Activated T-helper 1 cell treated with anti-CD3 and anti-CD28 coated beads, Interleukin-12 subunit alpha, Interleukin-12 subunit beta, Interleukin-2, Interleukin-4 antibody, amounts not matched to agents 30 ng/mL and 10 ng/mL and 1 ng/mL, durations not matched to agents 14 hours and 24 hours and 36 hours (primary cell): ENCODE measurements around the gene CEL. TPM values are rescaled to one million over a fixed set of nuclear protein-coding genes. Genes with fewer than 3 reads are reported as not detected.

Experiments used
- DNase-seq: peaks from one replicate; pipeline ENCODE4 v3.0.0; 2021; ENCODE audit warnings: low spot score
- H3K27ac Mint-ChIP-seq: one replicate; pipeline ENCODE4 v1.8.0; 2021; ENCODE audit warnings: mild to moderate bottlenecking, mixed read lengths
- H3K27me3 Mint-ChIP-seq: one replicate; pipeline ENCODE4 v1.8.0; 2022; ENCODE audit warnings: mild to moderate bottlenecking, moderate library complexity, mixed read lengths; ENCODE audit not compliant: insufficient read depth
- H3K36me3 Mint-ChIP-seq: one replicate; pipeline ENCODE4 v1.8.0; 2021; ENCODE audit warnings: low read depth, mixed read lengths
- H3K4me1 Mint-ChIP-seq: one replicate; pipeline ENCODE4 v1.8.0; 2021; ENCODE audit warnings: low read depth, mixed read lengths
- H3K4me3 Mint-ChIP-seq: one replicate; pipeline ENCODE4 v1.8.0; 2021; ENCODE audit warnings: mild to moderate bottlenecking, moderate library complexity, mixed read lengths
- H3K9me3 Mint-ChIP-seq: one replicate; pipeline ENCODE4 v1.8.0; 2021; ENCODE audit warnings: mixed read lengths
- intact Hi-C: fragments of 100-400 bp; cut with micrococcal nuclease; formaldehyde crosslinking; loops from one replicate; pipeline ENCODE4 v1.15.1; 2024
- total RNA-seq: library from RNA; stranded (reverse); gene quantifications from 2 replicates; pipeline ENCODE4 v1.2.3, GENCODE V29; 2022

The CEL gene
- total RNA-seq, 1 donor from 2014 or later = 2.0 TPM

DNA sequence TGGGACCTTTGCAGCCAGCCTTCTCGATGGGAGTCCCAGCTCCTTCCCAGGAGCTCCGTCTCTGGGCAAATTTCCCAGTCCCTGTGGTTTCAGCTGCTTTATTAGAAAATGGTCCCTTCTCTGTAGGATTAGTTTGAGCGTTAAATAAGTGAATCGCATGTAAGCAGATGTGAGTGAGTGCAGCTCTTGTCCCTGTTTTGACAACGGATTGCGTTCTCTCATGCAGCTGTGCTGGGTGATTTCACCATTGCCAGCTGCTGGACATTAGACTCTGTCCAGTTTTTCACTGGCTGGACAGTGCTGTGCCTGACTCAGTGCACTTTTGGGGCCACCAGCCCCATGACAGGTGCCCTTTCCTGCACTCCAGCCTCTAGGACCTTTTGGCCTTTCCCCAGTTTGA lies 11.6 kb upstream of the CEL start:
- H3K36me3 Mint-ChIP-seq = peaks cover 28% of the 10 kb centered on the region
- intact Hi-C loops = no loop called here
- no peaks in the 10 kb centered on the region for H3K27me3 Mint-ChIP-seq
- H3K27ac Mint-ChIP-seq = no peak overlapping the region
- DNase-seq = no peak
- H3K4me3 Mint-ChIP-seq = no peak overlapping the region
- no peaks in the 10 kb centered on the region for H3K9me3 Mint-ChIP-seq
- H3K4me1 Mint-ChIP-seq = no peaks in the 10 kb centered on the region

DNA sequence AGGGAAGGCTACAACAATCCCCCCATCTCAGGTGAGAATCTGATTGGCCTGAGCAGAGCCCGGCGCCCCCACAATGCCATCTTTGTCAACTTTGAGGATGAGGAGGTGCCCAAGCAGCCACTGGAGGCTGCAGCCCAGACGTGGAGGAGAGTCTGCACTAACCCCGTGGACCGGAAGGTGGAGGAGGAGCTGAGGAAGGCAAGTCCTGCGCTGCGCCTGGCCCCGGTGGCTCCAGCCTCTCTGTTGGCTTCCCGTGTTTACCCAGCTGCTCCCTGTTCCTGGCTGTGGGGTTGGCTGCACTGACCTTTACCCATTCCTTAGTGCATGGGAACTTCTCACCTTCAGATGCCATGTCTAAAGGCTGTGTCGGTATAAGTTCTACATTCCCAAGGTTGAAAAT lies 11.0 kb upstream of the CEL start:
- Mint-ChIP-seq H3K9me3 (no peaks in the 10 kb centered on the region), H3K4me3 (no peak overlapping the region), H3K27ac (no peak overlapping the region), H3K36me3 (peaks cover 26% of the 10 kb centered on the region), H3K4me1 (no peaks in the 10 kb centered on the region), H3K27me3 (no peaks in the 10 kb centered on the region)
- DNase-seq = no peak
- intact Hi-C loops = no loop called here

- Mint-ChIP-seq H3K36me3 (peaks cover 26% of the 10 kb centered on the region), H3K27me3 (no peaks in the 10 kb centered on the region), H3K4me3 (no peak overlapping the region), H3K9me3 (no peaks in the 10 kb centered on the region), H3K4me1 (peaks cover 5% of the 10 kb centered on the region), H3K27ac (no peak overlapping the region)
- intact Hi-C loops = no loop called here
- DNase-seq = no peak
Observed at GRCh38 chr9:133051281-133051900, 10.4 kb upstream of the CEL start.

GRCh38 chr9:133051966-133052539 lies 9.7 kb upstream of the CEL start:
- Mint-ChIP-seq H3K4me3 (no peak overlapping the region), H3K27me3 (no peaks in the 10 kb centered on the region), H3K4me1 (peaks cover 9% of the 10 kb centered on the region), H3K9me3 (no peaks in the 10 kb centered on the region), H3K36me3 (peaks cover 28% of the 10 kb centered on the region), H3K27ac (no peak overlapping the region)
- intact Hi-C loops = no loop called here
- DNase-seq = no peak

- H3K9me3 Mint-ChIP-seq = no peaks in the 10 kb centered on the region
- no peak for DNase-seq
- intact Hi-C loops = no loop called here
- H3K36me3 Mint-ChIP-seq = peaks cover 42% of the 10 kb centered on the region
- H3K4me3 Mint-ChIP-seq = no peak overlapping the region
- peaks cover 31% of the 10 kb centered on the region for H3K4me1 Mint-ChIP-seq
- H3K27ac Mint-ChIP-seq = no peak overlapping the region
- no peaks in the 10 kb centered on the region for H3K27me3 Mint-ChIP-seq
Observed at GRCh38 chr9:133054194-133054890, 7.4 kb upstream of the CEL start.

- H3K9me3 Mint-ChIP-seq = no peaks in the 10 kb centered on the region
- no peak overlapping the region for H3K27ac Mint-ChIP-seq
- H3K4me3 Mint-ChIP-seq = no peak overlapping the region
- no peak for DNase-seq
- peaks cover 39% of the 10 kb centered on the region for H3K36me3 Mint-ChIP-seq
- peaks cover 37% of the 10 kb centered on the region for H3K4me1 Mint-ChIP-seq
- H3K27me3 Mint-ChIP-seq = no peaks in the 10 kb centered on the region
- intact Hi-C loops = no loop called here
Observed at GRCh38 chr9:133054966-133055365, 6.8 kb upstream of the CEL start.

DNA sequence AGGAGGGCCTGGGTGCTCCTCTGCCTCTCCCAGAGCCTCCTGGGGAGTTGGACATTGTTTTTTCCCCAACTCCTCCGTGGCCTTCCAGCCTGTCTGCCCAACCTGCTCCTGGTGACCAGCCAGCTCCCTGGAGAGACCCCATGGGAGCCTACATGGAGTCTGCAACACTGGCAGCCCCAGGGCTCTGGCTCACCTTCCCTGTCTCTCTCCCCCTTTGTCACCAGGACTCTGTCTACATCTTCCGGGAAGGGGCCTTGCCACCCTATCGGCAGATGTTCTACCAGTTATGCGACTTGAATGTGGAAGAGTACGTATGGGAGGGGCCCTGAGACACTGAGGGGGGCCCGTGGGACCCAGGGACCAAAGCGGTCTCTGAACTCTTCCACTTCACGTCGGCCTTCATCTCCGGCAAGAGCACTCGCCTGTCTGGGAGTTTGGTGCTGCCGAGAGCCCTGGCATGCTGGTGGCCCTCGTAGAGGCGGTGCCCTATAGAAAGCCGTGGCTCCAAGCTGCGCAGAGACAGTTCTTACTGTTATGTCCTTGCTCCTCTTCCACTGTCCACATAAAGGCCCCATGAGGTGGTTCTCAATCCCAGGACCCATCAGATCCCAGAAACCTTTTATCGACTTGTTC lies 5.9 kb upstream of the CEL start:
- intact Hi-C loops = no loop called here
- H3K9me3 Mint-ChIP-seq = no peaks in the 10 kb centered on the region
- no peak for DNase-seq
- no peak overlapping the region for H3K4me3 Mint-ChIP-seq
- H3K36me3 Mint-ChIP-seq = peaks cover 38% of the 10 kb centered on the region
- peak overlapping the region; percentile 34 for H3K27ac Mint-ChIP-seq
- H3K4me1 Mint-ChIP-seq = peaks cover 44% of the 10 kb centered on the region
- H3K27me3 Mint-ChIP-seq = no peaks in the 10 kb centered on the region

DNA sequence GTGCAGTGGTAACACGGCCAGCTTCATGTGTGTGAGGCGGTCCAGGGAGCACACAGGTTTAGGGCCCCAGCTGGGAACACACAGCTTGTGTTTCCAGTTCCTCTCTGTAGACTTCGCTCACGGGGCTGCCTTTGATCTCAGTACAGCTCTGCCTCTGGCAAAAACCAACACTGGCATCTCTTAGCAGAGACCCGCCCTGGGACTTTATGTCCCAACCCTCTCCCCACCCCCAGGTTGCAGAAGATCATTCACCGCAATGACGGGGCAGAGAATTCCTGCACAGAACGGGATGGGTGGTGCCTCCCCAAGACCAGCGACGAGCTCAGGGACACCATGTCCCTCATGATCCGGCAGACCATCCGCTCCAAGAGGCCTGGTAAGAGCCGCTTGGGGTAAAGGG lies 5.2 kb upstream of the CEL start:
- Mint-ChIP-seq H3K36me3 (peaks cover 38% of the 10 kb centered on the region), H3K4me3 (no peak overlapping the region), H3K27ac (peak overlapping the region; percentile 34), H3K27me3 (no peaks in the 10 kb centered on the region), H3K4me1 (peaks cover 44% of the 10 kb centered on the region), H3K9me3 (no peaks in the 10 kb centered on the region)
- intact Hi-C loops = no loop called here
- no peak for DNase-seq

DNA sequence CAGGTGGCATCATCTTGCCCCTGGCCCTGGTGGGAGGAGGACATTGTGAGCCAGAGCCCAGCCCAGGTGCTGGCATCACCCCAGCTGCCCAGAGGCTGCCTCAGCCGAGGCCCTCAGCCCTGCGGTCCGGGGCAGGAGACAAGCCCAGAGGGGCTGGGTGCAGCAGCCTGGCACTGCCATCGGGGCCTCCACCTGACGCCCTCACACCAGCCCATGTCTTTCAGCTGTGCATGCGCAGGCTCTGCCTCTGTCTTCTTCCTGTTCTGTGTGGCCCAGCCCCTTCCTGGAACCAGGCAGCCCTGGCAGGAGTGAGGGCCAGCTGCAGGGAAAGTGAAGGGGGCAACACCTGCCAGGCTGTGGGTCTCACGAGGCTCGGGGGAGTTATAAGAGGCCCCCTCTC lies 4.8 kb upstream of the CEL start:
- peak overlapping the region; percentile 44 for H3K27ac Mint-ChIP-seq
- H3K36me3 Mint-ChIP-seq = peaks cover 36% of the 10 kb centered on the region
- H3K9me3 Mint-ChIP-seq = no peaks in the 10 kb centered on the region
- H3K4me3 Mint-ChIP-seq = no peak overlapping the region
- peaks cover 44% of the 10 kb centered on the region for H3K4me1 Mint-ChIP-seq
- DNase-seq = peak; percentile 16
- H3K27me3 Mint-ChIP-seq = no peaks in the 10 kb centered on the region
- intact Hi-C loops = no loop called here

DNA sequence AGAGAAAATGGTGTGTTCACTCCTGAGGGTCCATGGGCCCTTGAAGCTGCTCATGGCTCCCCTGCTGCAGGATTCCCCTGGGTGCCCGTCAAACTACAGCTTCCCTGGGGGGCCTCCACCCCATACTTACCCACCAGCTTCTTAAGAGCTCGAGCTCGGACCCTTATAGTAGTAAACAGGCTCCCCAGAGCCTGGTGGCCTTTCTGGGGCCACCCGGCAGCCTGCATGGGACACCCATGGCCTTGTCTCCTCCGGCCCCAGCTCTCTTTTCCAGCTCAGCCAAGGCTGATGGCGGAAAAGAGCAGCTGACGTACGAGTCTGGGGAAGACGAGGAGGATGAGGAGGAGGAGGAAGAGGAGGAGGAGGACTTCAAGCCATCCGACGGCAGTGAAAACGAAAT lies 4.2 kb upstream of the CEL start:
- DNase-seq = no peak
- H3K27ac Mint-ChIP-seq = peak overlapping the region; percentile 52
- H3K27me3 Mint-ChIP-seq = no peaks in the 10 kb centered on the region
- H3K36me3 Mint-ChIP-seq = peaks cover 33% of the 10 kb centered on the region
- H3K4me1 Mint-ChIP-seq = peaks cover 44% of the 10 kb centered on the region
- H3K4me3 Mint-ChIP-seq = no peak overlapping the region
- intact Hi-C loops = no loop called here
- H3K9me3 Mint-ChIP-seq = no peaks in the 10 kb centered on the region

DNA sequence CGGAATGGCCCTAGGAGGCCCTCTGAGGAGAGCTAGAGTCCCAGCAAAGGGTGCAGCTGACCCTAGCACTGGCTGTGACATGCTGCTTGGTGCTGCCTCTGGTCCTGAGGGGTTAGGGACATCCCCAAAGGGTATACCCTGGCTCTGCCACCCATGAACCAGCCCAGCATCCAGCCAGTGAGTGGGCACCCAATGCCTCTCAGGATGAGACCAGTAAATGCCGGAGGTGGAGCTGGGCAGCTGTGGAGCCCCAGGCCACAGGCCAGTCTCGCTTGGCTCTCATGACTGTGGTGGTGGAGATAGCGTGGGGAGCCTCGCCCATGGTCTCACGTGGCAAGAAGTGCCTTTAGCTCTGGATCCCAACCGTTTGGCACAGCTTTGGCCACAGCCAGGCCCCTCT lies 3.7 kb upstream of the CEL start:
- Mint-ChIP-seq H3K4me3 (no peak overlapping the region), H3K27me3 (no peaks in the 10 kb centered on the region), H3K4me1 (peaks cover 44% of the 10 kb centered on the region), H3K9me3 (no peaks in the 10 kb centered on the region), H3K27ac (peak overlapping the region; percentile 53), H3K36me3 (peaks cover 32% of the 10 kb centered on the region)
- intact Hi-C loops = no loop called here
- no peak for DNase-seq

DNA sequence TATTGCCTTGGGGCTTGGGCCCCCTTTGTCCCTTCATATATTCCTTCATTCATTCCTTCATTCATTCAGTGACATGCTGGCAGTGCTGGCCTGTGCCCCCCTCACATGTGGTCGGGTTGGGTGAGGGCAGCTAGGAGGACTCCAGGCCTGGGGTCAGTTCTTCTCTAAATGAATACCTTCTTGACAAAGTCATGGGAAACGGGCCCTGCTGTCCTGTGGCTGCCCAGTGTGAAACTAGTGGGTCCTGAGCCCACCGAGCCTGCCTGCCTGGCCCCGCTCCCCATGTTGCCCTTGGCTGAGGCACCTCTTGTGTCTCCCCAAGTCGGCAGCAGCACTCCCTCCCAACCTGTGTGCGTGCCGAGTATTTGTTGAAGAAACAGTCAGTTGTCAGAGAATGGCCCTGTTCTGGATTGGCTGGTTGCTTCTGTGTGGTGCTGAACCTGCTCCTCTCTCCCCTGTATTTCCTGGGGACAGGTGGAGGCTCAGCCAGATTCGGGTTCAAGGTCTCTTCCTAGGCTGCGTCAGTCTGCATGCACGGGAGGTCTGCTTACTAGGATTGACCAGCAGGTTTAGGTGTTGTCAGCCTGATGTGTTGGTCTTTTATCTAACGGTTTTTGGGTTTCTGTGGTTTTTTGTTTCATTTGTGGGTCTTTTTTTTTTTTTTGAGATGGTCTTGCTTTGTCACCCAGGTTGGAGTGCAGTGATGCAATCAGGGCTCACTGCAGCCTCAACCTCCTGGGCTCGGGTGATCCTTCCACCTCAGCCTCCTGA lies 3.0 kb upstream of the CEL start:
- DNase-seq = no peak
- Mint-ChIP-seq H3K27ac (peak overlapping the region; percentile 85), H3K36me3 (peaks cover 30% of the 10 kb centered on the region), H3K4me1 (peaks cover 44% of the 10 kb centered on the region), H3K27me3 (no peaks in the 10 kb centered on the region), H3K9me3 (no peaks in the 10 kb centered on the region), H3K4me3 (peak overlapping the region; percentile 39)
- intact Hi-C loops = no loop called here
